Cardiac ventricle fibroblast (primary cell): Measurements from ENCODE around the gene NEDD4. TPM values are rescaled to one million over a fixed set of nuclear protein-coding genes. Genes with fewer than 3 reads are reported as not detected.

Source experiments
- total RNA-seq: library from RNA; depleted of rRNA; stranded (reverse); fragments of >200 nt; gene quantifications from 2 replicates; pipeline ENCODE4 v1.2.3, GENCODE V29; 2015

The NEDD4 gene
- 13.4 and 15.4 TPM in 2 replicates for total RNA-seq

GRCh38 chr15:55993111-55993803, at the start of gene NEDD4:
TSS of gene NEDD4 (minus strand) at chr15:55993612. CDS start at chr15:55993555, 57 bp downstream.

